Measurements from ENCODE around the gene ST7.

The ST7 gene

DNA sequence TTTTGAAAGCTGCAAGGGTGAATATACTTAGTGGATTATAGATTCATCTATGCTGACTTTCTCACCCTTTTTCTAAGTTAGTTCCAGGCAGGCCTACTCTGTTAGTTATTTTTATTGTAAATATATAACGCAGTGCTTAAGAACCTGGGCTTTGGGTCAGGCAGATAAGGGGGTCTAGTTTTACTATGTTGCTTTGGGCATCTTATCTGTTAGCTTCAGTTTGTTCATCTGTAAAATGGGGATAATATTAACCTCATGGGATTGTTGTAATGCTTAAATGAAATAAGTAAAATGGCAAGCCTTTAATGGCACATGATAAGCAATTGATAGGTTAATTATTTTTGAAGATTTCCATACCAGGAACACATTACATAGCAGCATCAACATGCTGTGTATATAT lies 79.5 kb downstream of the ST7 start:
- no peak for TF ChIP-seq ZNF274 (IDR thresholded peaks at IDR 0.05; ENCODE audit: low read depth, low read length)
- no peak overlapping the region for H3K4me3 ChIP-seq (ENCODE audit: low read length)

DNA sequence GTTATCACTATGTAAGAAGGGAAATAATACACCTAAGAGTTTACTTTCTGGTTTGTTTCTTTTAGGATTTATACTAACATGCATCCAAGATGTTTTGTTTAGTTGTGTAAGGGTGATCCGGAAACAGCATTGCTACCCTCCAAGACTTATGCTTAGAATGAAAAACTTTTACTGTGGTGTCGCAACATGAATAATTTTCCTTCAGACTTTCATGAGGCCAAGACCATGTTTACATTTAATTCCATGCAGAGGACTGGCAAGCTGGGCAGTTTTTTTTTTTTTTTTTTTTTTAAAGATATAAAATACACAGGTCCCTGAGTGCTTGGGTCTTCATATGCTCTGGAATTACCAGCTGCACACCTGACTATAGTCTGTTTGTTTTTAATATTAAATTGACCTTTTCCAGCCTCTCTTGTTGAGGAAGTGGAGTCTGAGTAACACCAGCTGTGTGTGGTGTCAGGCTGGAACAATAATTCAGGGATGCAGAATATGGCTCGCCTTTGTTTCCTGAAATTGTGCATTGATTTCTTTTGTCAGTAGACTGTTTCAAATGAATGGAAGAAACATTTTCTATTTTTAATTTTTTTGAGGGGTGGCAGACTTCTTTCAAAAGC lies 81.7 kb downstream of the ST7 start:
- TF ChIP-seq ZNF274 (IDR thresholded peaks at IDR 0.05; ENCODE audit: low read depth, low read length): no peak
- H3K4me3 ChIP-seq (ENCODE audit: low read length): no peak overlapping the region

DNA sequence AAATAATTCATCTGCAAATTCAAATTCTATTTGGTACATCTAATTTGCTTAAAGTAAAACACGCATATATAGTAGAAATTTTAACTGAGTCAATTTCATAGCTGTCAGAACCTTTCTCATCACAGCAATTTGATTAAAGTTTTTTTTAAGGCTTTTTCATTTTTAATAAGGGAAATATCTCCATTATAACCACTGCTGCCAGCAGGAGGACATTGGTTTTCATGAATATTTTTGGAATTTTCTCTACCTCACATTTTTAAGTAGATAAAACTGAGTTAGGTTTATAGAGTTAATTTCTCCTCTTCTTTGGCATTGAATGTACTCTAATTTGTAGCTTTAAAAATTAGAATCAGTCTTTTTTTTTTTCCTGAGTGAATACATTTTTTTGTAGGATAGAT lies 82.2 kb downstream of the ST7 start:
- H3K4me3 ChIP-seq (ENCODE audit: low read length): no peak overlapping the region
- no peak for TF ChIP-seq ZNF274 (IDR thresholded peaks at IDR 0.05; ENCODE audit: low read depth, low read length)

DNA sequence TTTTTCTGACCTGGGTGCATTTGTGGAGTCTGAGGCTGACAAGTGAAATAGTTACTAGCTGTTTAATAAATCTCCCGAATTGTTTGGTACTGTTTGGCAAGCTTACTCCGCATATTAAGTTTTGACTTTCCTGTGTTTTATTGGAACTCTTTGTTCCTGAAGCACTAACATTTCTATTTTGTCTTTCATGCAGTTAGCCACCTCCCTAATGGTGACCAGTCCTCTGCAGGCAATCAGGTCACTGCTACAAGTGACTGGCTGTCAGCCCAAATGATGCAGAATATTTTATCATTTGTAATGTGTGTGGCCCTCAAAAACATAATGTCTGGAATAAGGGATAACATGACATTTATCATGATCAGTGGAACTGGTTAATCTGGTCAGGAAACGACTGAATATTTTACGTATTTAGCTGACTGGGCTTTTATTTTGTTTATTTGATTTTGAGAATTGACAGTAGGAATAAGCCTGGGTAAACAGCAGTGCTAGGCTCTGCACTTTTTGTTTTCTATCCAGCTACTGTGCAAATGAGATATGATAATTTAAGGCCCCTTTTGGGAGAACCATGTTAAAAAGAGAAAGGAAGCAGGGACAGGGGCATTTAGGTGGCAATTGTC lies 82.9 kb downstream of the ST7 start:
- TF ChIP-seq ZNF274 (IDR thresholded peaks at IDR 0.05; ENCODE audit: low read depth, low read length): no peak
- H3K4me3 ChIP-seq (ENCODE audit: low read length): no peak overlapping the region

DNA sequence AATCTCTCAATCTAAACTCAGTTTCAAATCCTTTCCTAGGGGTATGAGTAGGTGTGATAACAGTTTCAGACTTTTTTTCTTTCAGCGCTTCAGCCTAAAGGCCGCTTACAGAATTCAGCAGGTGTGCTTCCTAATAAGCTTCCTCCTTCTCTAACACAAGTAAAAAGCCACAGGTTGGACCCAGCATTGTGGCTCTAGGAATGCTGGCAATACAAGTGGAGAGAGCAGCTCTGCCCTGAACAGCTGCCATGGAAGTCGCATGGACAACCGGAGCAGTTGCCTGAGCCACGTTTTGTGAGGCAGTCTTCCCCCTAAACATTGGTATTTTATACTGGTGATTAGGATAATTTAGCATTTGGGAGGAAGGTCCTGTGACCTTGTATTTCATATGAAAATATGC lies 83.5 kb downstream of the ST7 start:
- no peak overlapping the region for H3K4me3 ChIP-seq (ENCODE audit: low read length)
- TF ChIP-seq ZNF274 (IDR thresholded peaks at IDR 0.05; ENCODE audit: low read depth, low read length): no peak

DNA sequence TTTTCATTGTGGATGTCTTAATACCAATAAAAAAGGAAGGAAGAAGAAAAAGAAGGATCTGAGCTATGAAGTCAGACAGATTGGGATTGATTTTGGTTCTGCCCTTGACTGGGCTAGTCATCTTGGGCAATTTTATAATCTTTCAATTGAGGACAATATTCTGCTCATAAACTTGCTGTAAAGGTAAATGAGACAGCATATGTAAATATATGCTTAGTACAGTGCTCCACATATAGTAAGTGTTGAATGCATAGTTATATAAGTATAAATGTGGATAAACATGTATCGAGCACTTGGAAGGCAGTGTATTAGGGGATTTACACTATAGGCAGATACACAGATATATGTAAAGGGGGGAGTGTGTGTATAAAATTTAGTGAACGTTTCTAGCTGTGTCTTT lies 85.1 kb downstream of the ST7 start:
- no peak overlapping the region for H3K4me3 ChIP-seq (ENCODE audit: low read length)
- no peak for TF ChIP-seq ZNF274 (IDR thresholded peaks at IDR 0.05; ENCODE audit: low read depth, low read length)

DNA sequence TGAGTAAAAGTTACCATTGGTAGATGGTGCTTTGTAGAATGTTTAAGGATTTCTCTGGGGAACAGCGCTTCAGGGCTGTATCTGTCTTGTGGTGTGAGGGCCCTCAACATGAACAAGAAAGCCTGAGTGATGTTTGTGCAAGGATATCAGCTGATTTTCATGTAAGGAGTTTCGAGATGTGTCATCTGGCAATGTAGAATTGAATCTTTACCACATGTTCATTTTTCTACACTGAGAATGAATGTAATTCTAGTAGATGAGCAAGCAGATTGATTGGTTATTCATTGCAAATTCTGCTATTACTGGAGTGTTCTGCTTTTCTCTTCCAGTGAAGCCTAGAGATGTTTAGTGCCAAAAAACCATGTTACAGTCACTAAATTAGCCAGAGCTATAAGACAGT lies 87.7 kb downstream of the ST7 start:
- H3K4me3 ChIP-seq (ENCODE audit: low read length): no peak overlapping the region
- TF ChIP-seq ZNF274 (IDR thresholded peaks at IDR 0.05; ENCODE audit: low read depth, low read length): no peak

DNA sequence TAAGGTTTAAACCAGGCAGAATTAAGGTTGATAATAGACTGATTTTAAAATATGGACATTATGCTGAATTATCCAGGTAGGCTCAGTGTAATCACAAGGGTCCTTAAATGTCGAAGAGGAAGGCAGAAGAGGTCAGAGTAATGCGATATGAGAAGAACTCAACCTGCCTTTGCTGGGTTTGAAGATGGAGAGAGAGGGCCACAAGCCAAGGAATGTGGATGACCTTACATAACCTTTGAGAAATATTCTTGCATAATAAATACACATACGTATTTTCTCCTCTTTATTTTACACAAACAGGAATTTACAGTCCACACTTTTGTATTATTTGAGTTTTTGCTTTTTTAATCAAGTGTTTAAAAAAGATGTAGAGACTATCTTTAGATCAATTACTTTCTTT lies 88.5 kb downstream of the ST7 start:
- no peak for TF ChIP-seq ZNF274 (IDR thresholded peaks at IDR 0.05; ENCODE audit: low read depth, low read length)
- H3K4me3 ChIP-seq (ENCODE audit: low read length): no peak overlapping the region

DNA sequence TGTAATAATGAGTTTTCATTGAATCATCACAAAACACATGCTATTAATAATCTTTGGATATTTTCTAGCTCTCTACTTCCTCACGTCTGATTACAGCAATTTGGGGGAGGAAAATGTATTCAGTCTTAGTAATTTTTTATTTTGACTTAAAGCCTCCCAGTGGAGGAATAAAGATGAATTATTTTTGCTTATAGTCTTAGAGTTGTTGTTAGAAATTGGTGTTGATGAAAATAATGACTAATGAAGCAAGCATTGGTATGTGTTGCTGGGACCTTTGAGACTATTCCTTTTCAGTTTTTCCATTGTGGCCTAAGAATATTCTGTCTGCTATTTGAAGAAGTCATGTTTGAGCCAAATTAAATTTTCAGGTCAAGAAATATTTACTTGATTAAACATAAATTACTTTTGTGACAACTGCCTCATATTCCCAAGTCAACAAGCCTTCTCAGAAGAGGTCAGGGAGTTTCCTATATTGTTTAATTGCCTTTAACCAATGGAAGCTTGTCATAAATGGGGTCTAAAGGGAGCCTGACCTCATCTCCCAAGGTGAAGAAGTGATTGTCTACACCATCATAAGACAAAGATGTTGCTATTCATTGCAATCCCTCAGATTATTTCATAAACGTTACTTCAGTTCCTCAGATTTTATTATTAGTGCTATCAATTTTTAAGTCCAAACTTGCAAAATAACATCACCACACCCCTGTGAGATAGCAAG lies 90.0 kb downstream of the ST7 start:
- no peak for TF ChIP-seq ZNF274 (IDR thresholded peaks at IDR 0.05; ENCODE audit: low read depth, low read length)

DNA sequence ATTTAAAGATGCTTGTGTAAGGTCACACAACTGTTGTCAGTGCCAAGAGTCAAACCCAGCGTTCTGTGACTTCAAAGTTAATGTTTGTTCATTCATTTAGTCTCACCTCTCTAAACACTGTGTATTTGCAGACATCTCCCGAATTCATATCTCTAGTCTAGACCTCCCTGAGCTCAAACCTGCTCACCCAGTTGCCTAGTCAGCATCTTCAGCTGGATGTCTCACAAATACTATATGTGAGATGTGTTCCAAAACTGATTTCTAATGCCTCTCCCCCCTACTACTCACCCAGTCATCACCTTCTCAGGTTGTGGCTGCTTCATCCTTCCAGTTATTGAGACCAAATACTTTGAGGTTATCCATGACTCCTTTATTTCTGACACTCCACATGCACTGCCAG lies 91.4 kb downstream of the ST7 start:
- no peak overlapping the region for H3K4me3 ChIP-seq (ENCODE audit: low read length)
- TF ChIP-seq ZNF274 (IDR thresholded peaks at IDR 0.05; ENCODE audit: low read depth, low read length): no peak

More for the DNA sequence above, 90.0 kb downstream of the ST7 start:
- no peak overlapping the region for H3K4me3 ChIP-seq (ENCODE audit: low read length)

DNA sequence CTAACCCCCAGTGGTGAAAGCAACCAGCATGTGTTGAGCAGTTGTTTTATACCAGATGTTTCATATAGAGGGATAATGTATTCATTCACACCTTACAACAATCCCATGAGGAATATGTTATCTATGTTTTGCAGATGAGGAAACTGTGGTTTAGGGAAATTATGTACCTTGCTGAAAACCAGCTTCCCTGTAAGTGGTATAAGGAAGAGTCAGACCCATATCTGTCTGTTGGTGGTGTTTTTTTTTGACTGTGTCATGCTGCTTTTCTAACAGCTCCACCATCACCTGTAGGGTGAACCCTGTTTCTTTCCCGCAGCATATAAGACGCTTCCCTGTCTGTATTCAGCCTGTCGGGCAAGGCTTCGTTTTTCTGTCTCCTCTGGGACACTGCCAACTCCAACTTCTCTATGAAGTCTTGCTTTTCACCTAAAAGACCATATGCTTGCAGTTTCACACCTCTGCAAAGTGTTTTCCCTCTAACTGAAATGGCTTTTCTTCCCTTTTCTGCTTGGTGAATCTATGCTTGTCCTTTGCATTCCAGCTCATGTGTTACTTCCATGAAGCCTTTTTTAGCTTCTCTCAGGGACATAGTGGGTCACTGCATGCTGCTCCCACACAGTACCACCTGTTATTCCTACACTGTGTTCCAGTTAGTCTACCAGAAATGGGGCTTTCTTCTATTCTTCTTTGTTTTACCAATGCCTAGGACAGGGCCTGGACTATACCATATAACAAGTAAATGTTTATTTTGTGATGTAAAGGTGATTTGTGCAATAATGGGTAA lies 92.8 kb downstream of the ST7 start:
- TF ChIP-seq ZNF274 (IDR thresholded peaks at IDR 0.05; ENCODE audit: low read depth, low read length): no peak
- H3K4me3 ChIP-seq (ENCODE audit: low read length): no peak overlapping the region

DNA sequence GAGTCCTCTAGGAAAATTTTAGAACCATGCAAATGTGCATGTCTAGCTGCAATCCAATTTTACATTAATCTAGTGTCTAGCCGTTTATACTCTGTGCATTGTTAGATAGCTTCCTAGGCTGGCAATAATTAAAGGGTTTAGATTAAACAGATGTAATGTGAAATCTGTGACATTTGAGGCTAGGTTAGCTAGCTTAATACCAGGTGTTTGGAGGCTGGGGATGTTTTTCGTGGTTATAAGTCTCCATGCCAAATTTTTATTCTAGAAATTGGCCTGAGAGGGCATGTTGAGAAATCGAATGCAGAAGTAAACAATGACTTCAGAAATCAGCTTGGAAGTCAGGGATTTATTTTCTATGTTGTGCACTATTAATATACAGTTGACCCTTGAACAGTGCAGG lies 94.2 kb downstream of the ST7 start:
- no peak for TF ChIP-seq ZNF274 (IDR thresholded peaks at IDR 0.05; ENCODE audit: low read depth, low read length)
- H3K4me3 ChIP-seq (ENCODE audit: low read length): no peak overlapping the region

DNA sequence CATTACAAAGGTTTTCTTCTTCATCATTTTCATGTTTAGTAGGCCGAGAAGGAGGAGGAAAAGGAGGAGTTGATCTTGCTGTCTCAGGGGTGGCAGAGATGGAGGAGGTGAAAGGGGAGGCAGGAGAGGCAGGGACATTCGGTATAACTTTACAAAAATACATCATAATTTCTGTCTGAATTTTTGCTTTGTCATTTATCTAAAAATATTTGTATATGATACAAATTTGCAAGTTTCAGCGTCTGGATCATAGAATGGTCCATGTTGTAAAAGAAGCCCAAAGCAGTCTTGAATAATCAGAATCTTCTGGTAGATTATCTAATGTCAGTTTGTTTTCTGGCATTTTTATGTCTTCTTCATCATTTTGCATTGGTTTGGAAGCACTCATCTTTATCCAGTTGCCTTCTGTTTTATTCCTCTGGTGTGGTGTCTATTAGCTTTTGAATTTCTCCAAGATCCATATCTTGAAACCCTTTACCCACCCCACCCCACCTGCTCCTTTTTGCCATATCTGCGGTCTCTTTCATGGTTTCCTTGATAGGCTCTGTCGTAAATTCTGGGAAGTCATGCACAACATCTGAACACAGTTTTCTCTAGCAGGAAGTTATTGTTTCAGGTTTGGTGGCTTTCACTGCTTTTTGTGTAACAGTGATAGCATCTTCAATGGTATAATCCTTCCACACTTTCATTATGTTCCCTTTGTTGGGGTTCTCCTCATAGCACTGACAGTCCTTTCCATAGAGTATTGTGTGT lies 95.0 kb downstream of the ST7 start:
- no peak overlapping the region for H3K4me3 ChIP-seq (ENCODE audit: low read length)

DNA sequence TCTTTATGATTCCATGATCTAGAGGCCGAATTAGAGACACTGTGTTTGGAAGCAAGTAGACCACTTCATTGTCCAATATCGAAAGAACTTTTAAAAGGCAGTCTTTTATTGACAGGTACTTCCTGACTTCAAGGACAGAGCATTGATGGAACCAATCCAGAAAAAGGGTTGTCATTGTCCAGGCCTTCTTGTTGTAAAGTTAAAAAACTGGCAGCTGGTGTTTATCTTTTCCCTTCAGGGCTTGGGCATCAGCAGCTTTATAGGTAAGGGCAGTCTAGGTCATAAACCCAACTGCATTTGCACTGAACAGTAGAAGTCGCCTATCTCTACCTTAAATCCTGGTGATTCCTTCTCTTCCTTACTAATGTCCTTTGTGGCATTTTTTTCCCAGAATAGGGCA lies 95.6 kb downstream of the ST7 start:
- H3K4me3 ChIP-seq (ENCODE audit: low read length): no peak overlapping the region
- TF ChIP-seq ZNF274 (IDR thresholded peaks at IDR 0.05; ENCODE audit: low read depth, low read length): no peak

More for the DNA sequence above, 95.0 kb downstream of the ST7 start:
- no peak for TF ChIP-seq ZNF274 (IDR thresholded peaks at IDR 0.05; ENCODE audit: low read depth, low read length)
